HepG2 (cell line): ENCODE data around the gene HDAC10. TPM values are rescaled to one million over a fixed set of nuclear protein-coding genes. Genes with fewer than 3 reads are reported as not detected.

ENCODE experiments used
- EED ChIP-seq: sonication (generic); formaldehyde crosslinking; IDR thresholded peaks from 2 replicates; pipeline ENCODE4 v1.5.0; 2020; ENCODE audit warnings: mild to moderate bottlenecking, missing genetic modification reagents
- GABPB1 ChIP-seq: IDR thresholded peaks from 2 replicates; pipeline ENCODE4 v1.6.1; 2016; ENCODE audit warnings: mild to moderate bottlenecking, missing genetic modification reagents, moderate library complexity, missing compliant biosample characterization
- GATAD1 ChIP-seq: IDR thresholded peaks from 2 replicates; pipeline ENCODE4 v1.6.1; 2016; ENCODE audit warnings: missing genetic modification reagents, missing compliant biosample characterization
- GLMP ChIP-seq: sonication (generic); formaldehyde crosslinking; IDR thresholded peaks from 2 replicates; pipeline ENCODE4 v1.9.0; 2021; ENCODE audit warnings: missing genetic modification reagents, mild to moderate bottlenecking, borderline replicate concordance
- NCOR1 ChIP-seq: fragments of 200-600 bp; sonication (generic); IDR thresholded peaks from 2 replicates; pipeline ENCODE4 v1.7.0; 2017; ENCODE audit warnings: antibody characterized with exemption, low read length, borderline replicate concordance
- NFYB ChIP-seq: sonication (generic); formaldehyde crosslinking; IDR thresholded peaks from 2 replicates; pipeline ENCODE4 v1.4.0; 2020; ENCODE audit warnings: missing genetic modification reagents
- NKX3-1 ChIP-seq: sonication (generic); formaldehyde crosslinking; IDR thresholded peaks from 2 replicates; pipeline ENCODE4 v1.5.0; 2020; ENCODE audit warnings: missing genetic modification reagents
- NR2C2 ChIP-seq: sonication (generic); formaldehyde crosslinking; IDR thresholded peaks from 2 replicates; pipeline ENCODE4 v1.4.0; 2020; ENCODE audit warnings: missing genetic modification reagents, mild to moderate bottlenecking, moderate library complexity, borderline replicate concordance
- RAD51 ChIP-seq: fragments of 450-650 bp; IDR thresholded peaks from 2 replicates; pipeline ENCODE4 v1.6.1; 2016; ENCODE audit warnings: borderline replicate concordance
- THAP11 ChIP-seq: IDR thresholded peaks from 2 replicates; pipeline ENCODE4 v1.6.1; 2016; ENCODE audit warnings: missing biosample characterization, missing genetic modification reagents
- ZNF350 ChIP-seq: sonication (generic); formaldehyde crosslinking; IDR thresholded peaks from 2 replicates; pipeline ENCODE4 v1.4.0; 2020; ENCODE audit warnings: mild to moderate bottlenecking, low read depth, missing genetic modification reagents, borderline replicate concordance
- ZNF691 ChIP-seq: sonication (generic); formaldehyde crosslinking; IDR thresholded peaks from 2 replicates; pipeline ENCODE4 v1.4.0; 2020; ENCODE audit warnings: missing genetic modification reagents, low read depth, mild to moderate bottlenecking, borderline replicate concordance
- ZNF788 ChIP-seq: sonication (generic); formaldehyde crosslinking; IDR thresholded peaks from 2 replicates; pipeline ENCODE4 v1.5.0; 2020; ENCODE audit warnings: mild to moderate bottlenecking, missing genetic modification reagents, borderline replicate concordance
- polyA plus RNA-seq, 8 experiments: library from polyadenylated mRNA; depleted of rRNA in 3 of 8; stranded (reverse) in 7 of 8; unstranded in 1 of 8; fragments of >200 nt; fragmentation: Illumina TruSeq in 4 of 8; extraction: Trizol in 4 of 8; gene quantifications; 2 replicates each; pipeline versions ENCODE4 v1.2.1 to v1.2.3, GENCODE V29; 2011 to 2016; ENCODE audit warnings: low read depth in 4 of 8, missing spikeins in 1 of 8, mixed read lengths in 1 of 8; ENCODE audit not compliant: insufficient read depth in 1 of 8
- total RNA-seq, 5 experiments: library from RNA; depleted of rRNA; stranded (reverse); fragments of >200 nt; fragmentation: Illumina TruSeq; extraction: Trizol; gene quantifications; 2 replicates each; pipeline ENCODE4 v1.2.3, GENCODE V29; 2016; ENCODE audit warnings: low read depth in 1 of 5
- TF ChIP-seq, protein P1 (sequence below): sonication (generic); formaldehyde crosslinking; IDR thresholded peaks from 2 replicates; pipeline ENCODE4 v1.5.0; 2020; ENCODE audit warnings: mild to moderate bottlenecking, missing genetic modification reagents, borderline replicate concordance
- TF ChIP-seq, protein P2 (sequence below): sonication (generic); formaldehyde crosslinking; IDR thresholded peaks from 2 replicates; pipeline ENCODE4 v1.8.1; 2023; ENCODE audit warnings: missing genetic modification reagents, mild to moderate bottlenecking, borderline replicate concordance
- TF ChIP-seq, protein P3 (sequence below): sonication (generic); formaldehyde crosslinking; IDR thresholded peaks from 2 replicates; pipeline ENCODE4 v1.4.0; 2020; ENCODE audit warnings: mild to moderate bottlenecking, missing genetic modification reagents, borderline replicate concordance
- TF ChIP-seq, protein P4 (sequence below): sonication (generic); formaldehyde crosslinking; IDR thresholded peaks from 2 replicates; pipeline ENCODE4 v1.4.0; 2020; ENCODE audit warnings: missing genetic modification reagents
- TF ChIP-seq, protein P5 (sequence below): sonication (generic); formaldehyde crosslinking; conservative IDR thresholded peaks from 2 replicates; pipeline ENCODE4 v1.8.0; 2022; ENCODE audit warnings: mild to moderate bottlenecking, moderate library complexity, missing genetic modification reagents

Gene HDAC10
- total and polyA plus RNA-seq, 2 of the 13 experiments (the other 11 are each of a cell fraction or from before 2014, with no cell fraction given), result 13.9 to 14.9 TPM

DNA sequence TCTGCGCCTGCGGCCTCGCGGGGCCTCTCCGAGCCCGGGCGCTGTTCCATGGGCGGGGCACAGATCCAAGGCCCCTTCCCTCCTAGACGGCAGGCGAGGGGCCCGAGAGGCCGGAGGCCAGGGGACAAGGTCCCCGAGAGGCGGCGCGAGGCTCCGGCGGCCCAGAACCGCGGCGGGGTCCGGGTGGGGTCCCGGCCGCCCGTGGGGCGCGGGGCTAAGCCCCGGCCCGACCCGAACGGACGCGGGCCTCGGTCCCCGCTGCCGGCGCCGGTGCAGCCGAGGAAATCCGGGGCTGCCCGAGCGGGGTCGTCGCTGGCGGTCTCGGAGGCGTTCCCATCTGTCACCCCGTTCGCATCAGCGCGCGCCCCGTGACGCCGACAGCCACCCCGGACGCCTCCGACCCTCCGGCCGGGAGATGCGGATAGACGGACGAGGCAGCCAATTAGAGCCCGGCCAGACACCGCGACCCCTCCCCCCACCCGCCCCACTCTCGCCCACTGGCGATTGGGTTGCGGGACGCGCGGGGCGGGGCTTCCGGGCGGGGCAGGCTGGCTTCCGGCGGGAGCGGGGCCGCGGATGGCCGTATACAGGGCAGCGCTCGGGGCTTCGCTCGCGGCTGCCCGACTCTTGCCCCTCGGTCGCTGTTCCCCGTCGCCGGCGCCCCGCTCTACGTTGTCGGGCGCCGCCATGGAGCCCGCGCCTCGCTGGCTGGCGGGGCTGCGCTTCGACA, 50.4 kb downstream of the HDAC10 start, which contains the start of gene SELENOO (continued):
- TF ChIP-seq, protein P1, sequence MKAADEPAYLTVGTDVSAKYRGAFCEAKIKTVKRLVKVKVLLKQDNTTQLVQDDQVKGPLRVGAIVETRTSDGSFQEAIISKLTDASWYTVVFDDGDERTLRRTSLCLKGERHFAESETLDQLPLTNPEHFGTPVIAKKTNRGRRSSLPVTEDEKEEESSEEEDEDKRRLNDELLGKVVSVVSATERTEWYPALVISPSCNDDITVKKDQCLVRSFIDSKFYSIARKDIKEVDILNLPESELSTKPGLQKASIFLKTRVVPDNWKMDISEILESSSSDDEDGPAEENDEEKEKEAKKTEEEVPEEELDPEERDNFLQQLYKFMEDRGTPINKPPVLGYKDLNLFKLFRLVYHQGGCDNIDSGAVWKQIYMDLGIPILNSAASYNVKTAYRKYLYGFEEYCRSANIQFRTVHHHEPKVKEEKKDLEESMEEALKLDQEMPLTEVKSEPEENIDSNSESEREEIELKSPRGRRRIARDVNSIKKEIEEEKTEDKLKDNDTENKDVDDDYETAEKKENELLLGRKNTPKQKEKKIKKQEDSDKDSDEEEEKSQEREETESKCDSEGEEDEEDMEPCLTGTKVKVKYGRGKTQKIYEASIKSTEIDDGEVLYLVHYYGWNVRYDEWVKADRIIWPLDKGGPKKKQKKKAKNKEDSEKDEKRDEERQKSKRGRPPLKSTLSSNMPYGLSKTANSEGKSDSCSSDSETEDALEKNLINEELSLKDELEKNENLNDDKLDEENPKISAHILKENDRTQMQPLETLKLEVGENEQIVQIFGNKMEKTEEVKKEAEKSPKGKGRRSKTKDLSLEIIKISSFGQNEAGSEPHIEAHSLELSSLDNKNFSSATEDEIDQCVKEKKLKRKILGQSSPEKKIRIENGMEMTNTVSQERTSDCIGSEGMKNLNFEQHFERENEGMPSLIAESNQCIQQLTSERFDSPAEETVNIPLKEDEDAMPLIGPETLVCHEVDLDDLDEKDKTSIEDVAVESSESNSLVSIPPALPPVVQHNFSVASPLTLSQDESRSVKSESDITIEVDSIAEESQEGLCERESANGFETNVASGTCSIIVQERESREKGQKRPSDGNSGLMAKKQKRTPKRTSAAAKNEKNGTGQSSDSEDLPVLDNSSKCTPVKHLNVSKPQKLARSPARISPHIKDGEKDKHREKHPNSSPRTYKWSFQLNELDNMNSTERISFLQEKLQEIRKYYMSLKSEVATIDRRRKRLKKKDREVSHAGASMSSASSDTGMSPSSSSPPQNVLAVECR, result peak; percentile 74
- TF ChIP-seq, protein P2, sequence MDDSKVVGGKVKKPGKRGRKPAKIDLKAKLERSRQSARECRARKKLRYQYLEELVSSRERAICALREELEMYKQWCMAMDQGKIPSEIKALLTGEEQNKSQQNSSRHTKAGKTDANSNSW (CRISPR knock-in tag), result no peak
- TF ChIP-seq GLMP (no peak), ZNF788 (CRISPR knock-in tag) (peak; percentile 36; the same call in 1 of the 2 replicates), GATAD1 (CRISPR knock-in tag) (peak; percentile 67), NFYB (CRISPR knock-in tag) (peak; percentile 92), THAP11 (CRISPR knock-in tag) (peak; percentile 80), RAD51 (no peak), ZNF350 (CRISPR knock-in tag) (no peak), EED (CRISPR knock-in tag) (peak; percentile 30; the same call in 1 of the 2 replicates), NCOR1 (no peak), NR2C2 (CRISPR knock-in tag) (peak; percentile 72), ZNF691 (CRISPR knock-in tag) (0 out of 2 replicates have a peak, but pooled peaks have one; percentile 25), NKX3-1 (CRISPR knock-in tag) (no peak), GABPB1 (CRISPR knock-in tag) (peak; percentile 95)
- TF ChIP-seq, protein P3, sequence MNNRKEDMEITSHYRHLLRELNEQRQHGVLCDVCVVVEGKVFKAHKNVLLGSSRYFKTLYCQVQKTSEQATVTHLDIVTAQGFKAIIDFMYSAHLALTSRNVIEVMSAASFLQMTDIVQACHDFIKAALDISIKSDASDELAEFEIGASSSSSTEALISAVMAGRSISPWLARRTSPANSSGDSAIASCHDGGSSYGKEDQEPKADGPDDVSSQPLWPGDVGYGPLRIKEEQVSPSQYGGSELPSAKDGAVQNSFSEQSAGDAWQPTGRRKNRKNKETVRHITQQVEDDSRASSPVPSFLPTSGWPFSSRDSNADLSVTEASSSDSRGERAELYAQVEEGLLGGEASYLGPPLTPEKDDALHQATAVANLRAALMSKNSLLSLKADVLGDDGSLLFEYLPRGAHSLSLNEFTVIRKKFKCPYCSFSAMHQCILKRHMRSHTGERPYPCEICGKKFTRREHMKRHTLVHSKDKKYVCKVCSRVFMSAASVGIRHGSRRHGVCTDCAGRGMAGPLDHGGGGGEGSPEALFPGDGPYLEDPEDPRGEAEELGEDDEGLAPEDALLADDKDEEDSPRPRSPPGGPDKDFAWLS (CRISPR knock-in tag), result no peak
- TF ChIP-seq, protein P4, sequence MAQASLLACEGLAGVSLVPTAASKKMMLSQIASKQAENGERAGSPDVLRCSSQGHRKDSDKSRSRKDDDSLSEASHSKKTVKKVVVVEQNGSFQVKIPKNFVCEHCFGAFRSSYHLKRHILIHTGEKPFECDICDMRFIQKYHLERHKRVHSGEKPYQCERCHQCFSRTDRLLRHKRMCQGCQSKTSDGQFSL, result no peak
- TF ChIP-seq, protein P5, sequence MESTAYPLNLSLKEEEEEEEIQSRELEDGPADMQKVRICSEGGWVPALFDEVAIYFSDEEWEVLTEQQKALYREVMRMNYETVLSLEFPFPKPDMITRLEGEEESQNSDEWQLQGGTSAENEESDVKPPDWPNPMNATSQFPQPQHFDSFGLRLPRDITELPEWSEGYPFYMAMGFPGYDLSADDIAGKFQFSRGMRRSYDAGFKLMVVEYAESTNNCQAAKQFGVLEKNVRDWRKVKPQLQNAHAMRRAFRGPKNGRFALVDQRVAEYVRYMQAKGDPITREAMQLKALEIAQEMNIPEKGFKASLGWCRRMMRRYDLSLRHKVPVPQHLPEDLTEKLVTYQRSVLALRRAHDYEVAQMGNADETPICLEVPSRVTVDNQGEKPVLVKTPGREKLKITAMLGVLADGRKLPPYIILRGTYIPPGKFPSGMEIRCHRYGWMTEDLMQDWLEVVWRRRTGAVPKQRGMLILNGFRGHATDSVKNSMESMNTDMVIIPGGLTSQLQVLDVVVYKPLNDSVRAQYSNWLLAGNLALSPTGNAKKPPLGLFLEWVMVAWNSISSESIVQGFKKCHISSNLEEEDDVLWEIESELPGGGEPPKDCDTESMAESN, result peak; percentile 55; the same call in 1 of the 2 replicates
